Endodermal cell (in vitro differentiated cells): Measurements from ENCODE around the gene CR2. TPM values are rescaled to one million over a fixed set of nuclear protein-coding genes. Genes with fewer than 3 reads are reported as not detected.

Experiments used
- DNase-seq: peaks from one replicate; pipeline ENCODE4 v3.0.0-alpha.2; 2017
- H3K27ac ChIP-seq: 2 replicates; pipeline ENCODE4 v1.5.1; 2013; ENCODE audit warnings: mild to moderate bottlenecking, low read depth, low read length, moderate library complexity
- H3K27me3 ChIP-seq: 2 replicates; pipeline ENCODE4 v1.6.1; 2013; ENCODE audit warnings: mild to moderate bottlenecking, low read length, moderate library complexity; ENCODE audit not compliant: insufficient read depth, control insufficient read depth, poor library complexity, severe bottlenecking
- H3K36me3 ChIP-seq: 2 replicates; pipeline ENCODE4 v1.7.0; 2013; ENCODE audit warnings: mild to moderate bottlenecking, low read length, moderate library complexity; ENCODE audit not compliant: control insufficient read depth, insufficient read depth
- H3K4me1 ChIP-seq: one replicate; pipeline ENCODE4 v1.7.0; 2013; ENCODE audit warnings: low read length; ENCODE audit not compliant: control insufficient read depth, insufficient read depth
- H3K4me3 ChIP-seq: 2 replicates; pipeline ENCODE4 v1.5.1; 2013; ENCODE audit warnings: mild to moderate bottlenecking, low read length, moderate library complexity
- H3K9ac ChIP-seq: 2 replicates; pipeline ENCODE4 v1.6.1; 2013; ENCODE audit warnings: mild to moderate bottlenecking, low read length, moderate library complexity; ENCODE audit not compliant: poor library complexity, severe bottlenecking; ENCODE audit errors: extremely low read depth
- H3K9me3 ChIP-seq: 2 replicates; pipeline ENCODE4 v1.6.1; 2013; ENCODE audit warnings: mild to moderate bottlenecking, low read length, moderate library complexity; ENCODE audit not compliant: control insufficient read depth
- H3K27ac Mint-ChIP-seq: 2 replicates; pipeline ENCODE4 v1.8.0; 2020; ENCODE audit warnings: mixed read lengths
- H3K27me3 Mint-ChIP-seq: 2 replicates; pipeline ENCODE4 v1.8.0; 2021; ENCODE audit warnings: mild to moderate bottlenecking, mixed read lengths; ENCODE audit not compliant: insufficient read depth
- H3K36me3 Mint-ChIP-seq: 2 replicates; pipeline ENCODE4 v1.8.0; 2020; ENCODE audit warnings: low read depth, mixed read lengths
- H3K4me1 Mint-ChIP-seq: 2 replicates; pipeline ENCODE4 v1.8.0; 2020; ENCODE audit warnings: mixed read lengths
- H3K4me3 Mint-ChIP-seq: 2 replicates; pipeline ENCODE4 v1.8.0; 2020; ENCODE audit warnings: mild to moderate bottlenecking, moderate library complexity, mixed read lengths
- H3K9me3 Mint-ChIP-seq: 2 replicates; pipeline ENCODE4 v1.8.0; 2020; ENCODE audit warnings: mild to moderate bottlenecking, mixed read lengths
- WGBS, 2 experiments: methylation state at CpG; one replicate each; pipeline versions ENCODE4 v1.1.5 to v1.1.7; 2013; ENCODE audit warnings: missing lambda C conversion rate in 2 of 2, mixed read lengths in 1 of 2; ENCODE audit not compliant: insufficient coverage in 1 of 2, insufficient read length in 1 of 2; 5-methylcytosine and 5-hydroxymethylcytosine counted together
- total RNA-seq, 2 donors: library from RNA; stranded (reverse); fragmentation: NEBNext Ultra II Directional in 1 of 2; extraction: Animal tissue kit (Norgen Biotek cat#: 25700) in 1 of 2; gene quantifications; 2 replicates in 1 of 2; 3 replicates in 1 of 2; pipeline ENCODE4 v1.2.1, GENCODE V29; 2021
- TF ChIP-seq, protein P1 (sequence below): fragments of 200-600 bp; sonication (generic); conservative IDR thresholded peaks from 2 replicates; pipeline ENCODE4 v1.5.0; 2021; ENCODE audit warnings: antibody characterized with exemption, mild to moderate bottlenecking

The CR2 gene
- total RNA-seq, 2 donors from 2014 or later: 0.48 to 2.1 TPM

- Mint-ChIP-seq H3K36me3 (no peaks in the 10 kb centered on the region), H3K9me3 (no peaks in the 10 kb centered on the region), H3K4me1 (no peaks in the 10 kb centered on the region), H3K27ac (no peak overlapping the region), H3K4me3 (no peak overlapping the region), H3K27me3 (no peaks in the 10 kb centered on the region)
- Histone ChIP-seq H3K27me3 (no peaks in the 10 kb centered on the region), H3K9me3 (no peaks in the 10 kb centered on the region), H3K27ac (no peak overlapping the region), H3K36me3 (no peaks in the 10 kb centered on the region), H3K4me1 (no peaks in the 10 kb centered on the region), H3K4me3 (no peak overlapping the region), H3K9ac (no peak overlapping the region)
- 90 to 100% methylated on average over 1 of the region's 1 CpG for WGBS, 2 experiments
- TF ChIP-seq, protein P1, sequence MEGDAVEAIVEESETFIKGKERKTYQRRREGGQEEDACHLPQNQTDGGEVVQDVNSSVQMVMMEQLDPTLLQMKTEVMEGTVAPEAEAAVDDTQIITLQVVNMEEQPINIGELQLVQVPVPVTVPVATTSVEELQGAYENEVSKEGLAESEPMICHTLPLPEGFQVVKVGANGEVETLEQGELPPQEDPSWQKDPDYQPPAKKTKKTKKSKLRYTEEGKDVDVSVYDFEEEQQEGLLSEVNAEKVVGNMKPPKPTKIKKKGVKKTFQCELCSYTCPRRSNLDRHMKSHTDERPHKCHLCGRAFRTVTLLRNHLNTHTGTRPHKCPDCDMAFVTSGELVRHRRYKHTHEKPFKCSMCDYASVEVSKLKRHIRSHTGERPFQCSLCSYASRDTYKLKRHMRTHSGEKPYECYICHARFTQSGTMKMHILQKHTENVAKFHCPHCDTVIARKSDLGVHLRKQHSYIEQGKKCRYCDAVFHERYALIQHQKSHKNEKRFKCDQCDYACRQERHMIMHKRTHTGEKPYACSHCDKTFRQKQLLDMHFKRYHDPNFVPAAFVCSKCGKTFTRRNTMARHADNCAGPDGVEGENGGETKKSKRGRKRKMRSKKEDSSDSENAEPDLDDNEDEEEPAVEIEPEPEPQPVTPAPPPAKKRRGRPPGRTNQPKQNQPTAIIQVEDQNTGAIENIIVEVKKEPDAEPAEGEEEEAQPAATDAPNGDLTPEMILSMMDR: no peak
- DNase-seq: no peak
Measured at GRCh38 chr1:207417076-207417475, 37.1 kb upstream of the CR2 start.

DNA sequence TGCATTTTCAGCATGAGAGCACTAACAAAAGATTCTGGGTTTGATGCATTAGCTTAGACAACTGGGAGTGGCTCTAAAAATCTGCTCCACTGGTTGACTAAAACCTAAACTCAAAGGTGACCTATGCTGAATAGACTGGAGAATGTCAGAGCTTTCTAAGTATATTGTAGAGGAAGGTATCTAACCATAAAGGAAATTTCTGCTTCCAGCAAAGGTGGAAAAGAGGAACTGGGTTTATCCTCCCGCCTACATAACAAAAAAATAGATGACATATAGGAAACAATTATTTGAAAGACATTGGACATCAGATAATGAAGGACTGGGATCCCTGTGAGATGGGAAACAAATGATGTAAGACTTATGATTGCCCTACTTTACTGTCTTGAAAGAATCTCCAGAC lies 35.8 kb upstream of the CR2 start:
- Mint-ChIP-seq H3K4me3 (no peak overlapping the region), H3K9me3 (no peaks in the 10 kb centered on the region), H3K27me3 (no peaks in the 10 kb centered on the region), H3K36me3 (no peaks in the 10 kb centered on the region), H3K27ac (no peak overlapping the region), H3K4me1 (no peaks in the 10 kb centered on the region)
- Histone ChIP-seq H3K9me3 (no peaks in the 10 kb centered on the region), H3K9ac (no peak overlapping the region), H3K27ac (no peak overlapping the region), H3K36me3 (no peaks in the 10 kb centered on the region), H3K4me3 (no peak overlapping the region), H3K4me1 (no peaks in the 10 kb centered on the region), H3K27me3 (no peaks in the 10 kb centered on the region)
- TF ChIP-seq, protein P1: no peak
- DNase-seq: no peak
- WGBS, 2 experiments: no CpG with 5 or more reads among the region's 1 CpG

GRCh38 chr1:207420109-207420508 lies 34.0 kb upstream of the CR2 start:
- Histone ChIP-seq H3K9ac (no peak overlapping the region), H3K4me3 (no peak overlapping the region), H3K4me1 (no peaks in the 10 kb centered on the region), H3K27me3 (no peaks in the 10 kb centered on the region), H3K27ac (no peak overlapping the region), H3K36me3 (no peaks in the 10 kb centered on the region), H3K9me3 (no peaks in the 10 kb centered on the region)
- no peak for DNase-seq
- Mint-ChIP-seq H3K4me3 (no peak overlapping the region), H3K9me3 (no peaks in the 10 kb centered on the region), H3K27me3 (peaks cover 2% of the 10 kb centered on the region), H3K27ac (no peak overlapping the region), H3K36me3 (no peaks in the 10 kb centered on the region), H3K4me1 (peaks cover 5% of the 10 kb centered on the region)
- WGBS, 2 experiments: 80 to 83% methylated on average over 1 of the region's 1 CpG
- TF ChIP-seq, protein P1: no peak
